HG03432 (cell line): ENCODE measurements around the gene RRBP1.

Source experiments
- ATAC-seq: cut with Tn5 transposase; IDR thresholded peaks from one replicate; pipeline ENCODE4 v1.9.1; 2021; ENCODE audit warnings: mild to moderate bottlenecking, moderate library complexity; ENCODE audit not compliant: unreplicated experiment

Gene RRBP1

DNA sequence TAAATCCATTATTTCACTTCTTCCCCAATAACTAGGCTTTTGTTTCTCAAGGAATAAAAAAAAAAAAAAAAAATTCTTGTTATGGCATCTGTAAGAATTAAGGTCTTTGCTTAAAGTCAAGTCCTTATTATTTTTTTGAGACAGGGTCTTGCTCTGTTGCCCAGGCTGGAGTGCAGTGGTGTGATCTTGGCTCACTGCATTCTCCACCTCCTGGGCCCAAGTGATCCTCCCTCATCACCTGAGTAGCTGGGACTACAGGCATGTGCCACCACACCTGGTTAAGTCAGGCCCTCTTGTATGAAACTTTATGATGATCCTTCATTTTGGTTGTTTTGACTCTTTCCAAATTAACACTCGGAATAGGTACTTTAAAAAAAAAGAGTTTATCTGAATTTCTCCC is 94.9 kb downstream of the RRBP1 start:
- no peak for ATAC-seq

DNA sequence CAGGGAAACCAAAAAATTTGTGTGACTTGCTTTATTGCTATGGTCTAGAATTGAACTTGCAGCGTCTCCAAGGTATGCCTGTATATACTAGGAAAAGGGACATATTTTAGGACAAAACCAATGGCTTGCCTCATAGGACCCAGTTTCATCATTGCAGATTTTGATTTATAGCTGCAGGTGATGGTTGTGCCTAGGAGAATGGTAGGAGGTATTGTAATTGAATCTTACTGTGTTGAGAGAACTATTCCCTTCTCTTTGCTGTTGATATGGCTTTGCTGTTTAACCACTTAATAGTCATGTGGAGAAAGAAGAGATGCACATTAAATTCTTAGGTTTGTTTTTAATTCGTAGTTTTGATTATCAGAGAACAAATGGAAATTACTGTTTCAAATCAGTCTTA is 95.8 kb downstream of the RRBP1 start:
- ATAC-seq, result no peak

DNA sequence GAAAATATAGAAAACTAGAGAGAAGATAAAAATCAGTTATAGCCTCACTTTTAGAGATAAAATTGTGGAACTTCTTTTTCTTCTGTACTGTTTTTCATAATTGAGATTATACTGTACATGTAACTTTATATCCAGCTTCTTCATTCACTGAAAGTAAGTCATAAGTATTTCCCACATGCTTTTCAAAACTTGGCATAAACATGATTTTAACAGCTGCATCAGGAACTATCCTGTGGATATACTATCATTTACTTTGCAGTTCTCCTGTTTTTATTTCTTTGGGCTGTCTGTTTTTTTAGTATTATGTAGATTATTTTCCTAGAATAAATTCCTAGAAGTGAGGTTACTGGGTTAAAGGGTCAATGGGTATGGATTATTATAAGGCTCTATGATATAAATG is 97.4 kb downstream of the RRBP1 start:
- no peak for ATAC-seq

DNA sequence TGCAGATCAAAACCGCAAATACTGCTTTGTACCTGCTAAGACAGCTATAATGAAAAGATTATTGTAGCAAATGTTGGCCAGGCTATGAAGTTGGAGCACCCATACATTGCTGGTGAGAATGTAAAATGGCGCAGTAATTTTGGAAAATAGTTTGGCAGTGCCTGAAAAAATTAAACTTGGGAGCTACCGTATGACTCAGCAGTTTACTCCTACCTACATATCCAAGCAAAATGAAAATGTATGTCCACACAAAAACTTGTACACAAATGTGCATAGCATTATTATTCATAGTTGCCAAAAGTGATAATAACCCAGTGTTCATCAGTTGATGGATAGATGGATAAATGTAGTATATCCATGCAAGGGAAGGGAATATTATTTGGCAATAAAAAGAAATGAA is 98.9 kb downstream of the RRBP1 start:
- ATAC-seq, result no peak

DNA sequence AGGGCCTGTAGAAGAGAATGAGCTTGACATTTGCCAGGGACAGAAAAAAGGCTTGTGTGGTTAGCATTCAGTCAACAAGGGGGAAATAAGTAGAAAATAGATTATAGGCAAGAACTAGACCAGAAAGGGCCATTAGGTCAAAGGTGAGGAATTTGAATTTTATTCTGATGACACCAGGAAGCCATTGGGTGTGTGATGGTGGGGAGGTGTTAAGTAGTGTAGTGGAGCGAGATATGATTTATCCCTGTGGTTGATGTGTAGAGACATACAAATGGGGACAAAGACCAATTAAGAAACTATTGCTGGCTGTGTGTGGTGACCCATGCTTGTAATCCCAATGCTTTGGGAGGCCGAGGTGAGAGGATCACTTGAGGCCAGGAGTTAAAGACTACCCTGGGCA is 101.1 kb downstream of the RRBP1 start:
- no peak for ATAC-seq

DNA sequence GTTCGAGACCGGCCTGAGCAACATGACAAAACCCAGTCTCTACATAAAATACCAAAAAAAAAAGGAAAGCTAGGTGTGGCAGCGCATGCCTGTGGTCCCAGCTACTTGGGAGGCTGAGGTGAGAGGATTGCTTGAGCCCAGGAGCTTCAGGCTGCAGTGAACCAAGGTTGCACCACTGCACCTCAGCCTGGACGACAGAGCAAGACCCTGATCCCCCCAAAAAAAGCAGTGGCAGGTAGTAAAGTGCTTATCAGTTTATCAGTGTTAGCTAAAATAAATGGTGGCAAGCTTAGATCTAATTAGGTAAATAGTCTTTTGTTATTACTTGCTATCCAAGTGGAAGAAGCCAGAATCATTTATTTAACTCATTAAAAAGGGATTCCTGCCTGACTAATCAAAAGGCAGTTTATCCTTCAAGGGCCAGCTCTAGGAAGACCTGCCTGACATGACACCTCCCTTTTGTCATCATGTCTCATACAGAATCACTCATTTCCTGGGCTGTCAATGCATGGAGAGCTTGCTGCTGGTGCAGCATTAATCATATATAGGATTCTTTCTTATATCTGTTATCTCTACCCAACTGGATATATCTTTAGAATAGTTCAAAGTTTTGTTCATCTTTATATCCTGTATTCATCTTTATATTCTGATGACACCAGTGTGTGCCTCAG is 102.5 kb downstream of the RRBP1 start:
- no peak for ATAC-seq

DNA sequence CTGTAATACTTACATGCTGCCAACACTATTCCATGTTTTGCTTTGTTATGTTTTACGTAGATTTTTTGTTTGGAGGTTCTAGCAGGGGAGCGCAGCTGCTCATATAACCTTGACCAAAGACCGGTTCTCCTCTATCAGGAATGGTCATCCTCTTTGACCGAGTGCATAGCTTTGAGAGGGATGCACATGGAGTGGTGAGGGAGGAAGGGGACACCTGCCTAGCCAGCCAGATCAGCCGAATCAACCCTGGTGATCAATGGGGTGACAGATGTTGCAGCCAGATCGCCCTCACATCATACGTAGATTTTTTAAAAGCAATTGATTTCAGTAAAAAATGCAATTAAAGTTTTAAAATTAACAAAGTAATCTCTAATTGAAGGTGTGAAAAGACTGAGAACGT is 105.8 kb downstream of the RRBP1 start:
- ATAC-seq, result no peak

DNA sequence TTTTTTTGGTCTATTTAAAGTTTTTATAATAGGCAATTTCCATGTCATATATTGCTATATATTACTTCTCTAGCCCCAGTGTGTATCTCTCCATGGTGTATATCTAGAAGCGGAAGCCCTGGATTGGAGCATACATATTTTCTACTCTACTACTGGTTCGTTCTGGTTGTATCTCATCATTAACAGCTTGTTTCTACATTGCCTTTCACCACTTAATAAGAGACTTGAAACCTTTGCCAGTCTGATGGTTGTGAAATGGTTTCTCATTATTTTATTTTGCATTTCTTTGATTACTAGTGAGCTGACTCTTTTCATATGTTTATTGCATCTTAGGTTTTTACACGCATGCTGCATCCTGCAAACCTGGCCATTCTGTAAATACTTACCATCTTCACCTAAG is 108.6 kb downstream of the RRBP1 start:
- ATAC-seq, result no peak

DNA sequence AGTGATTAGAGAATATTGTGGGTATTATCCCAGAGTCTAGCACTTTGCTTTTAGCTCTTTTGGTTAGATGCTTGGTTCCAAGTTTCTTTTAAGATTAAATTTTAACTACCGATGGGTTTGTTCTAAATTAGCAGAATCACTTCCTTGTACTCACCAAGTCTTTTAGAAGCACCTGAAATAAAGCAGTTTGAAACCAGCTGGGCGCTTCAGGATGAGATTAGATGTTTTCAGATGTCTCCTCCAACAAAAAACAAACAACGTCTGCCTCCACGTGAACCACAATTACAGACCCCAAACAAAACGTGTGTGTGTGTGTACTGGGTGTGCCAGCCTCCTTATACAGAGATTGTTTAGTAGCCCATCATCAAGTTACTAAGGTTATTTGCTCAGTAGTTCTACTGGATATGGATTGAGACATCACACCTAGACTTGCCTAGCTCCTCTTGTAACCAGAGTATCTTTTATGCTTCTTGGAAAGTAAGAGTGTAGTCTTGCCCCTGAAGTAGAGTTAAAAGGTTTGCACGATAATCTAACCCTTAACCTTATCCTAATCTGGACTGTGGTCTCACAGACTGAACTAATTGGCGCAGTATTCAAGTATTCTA is 109.9 kb downstream of the RRBP1 start:
- ATAC-seq, result no peak

DNA sequence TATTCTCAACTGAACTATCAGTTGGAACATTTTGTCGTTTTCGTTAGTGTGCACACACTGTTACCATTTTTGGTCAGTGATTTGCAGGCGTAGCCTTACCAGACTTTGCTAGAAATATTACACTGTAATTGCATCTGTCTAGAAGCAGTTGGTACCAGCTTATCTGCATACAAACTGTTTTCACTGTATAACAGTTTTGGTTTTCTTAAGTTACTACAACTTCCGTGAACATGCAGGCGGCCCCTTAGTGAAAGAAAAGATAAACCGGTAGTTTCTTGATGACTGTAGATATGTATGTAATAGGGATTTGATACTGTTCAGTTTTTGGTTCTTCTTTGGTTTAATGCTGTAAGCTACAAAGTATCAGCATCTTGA is 110.9 kb downstream of the RRBP1 start:
- ATAC-seq, result no peak

DNA sequence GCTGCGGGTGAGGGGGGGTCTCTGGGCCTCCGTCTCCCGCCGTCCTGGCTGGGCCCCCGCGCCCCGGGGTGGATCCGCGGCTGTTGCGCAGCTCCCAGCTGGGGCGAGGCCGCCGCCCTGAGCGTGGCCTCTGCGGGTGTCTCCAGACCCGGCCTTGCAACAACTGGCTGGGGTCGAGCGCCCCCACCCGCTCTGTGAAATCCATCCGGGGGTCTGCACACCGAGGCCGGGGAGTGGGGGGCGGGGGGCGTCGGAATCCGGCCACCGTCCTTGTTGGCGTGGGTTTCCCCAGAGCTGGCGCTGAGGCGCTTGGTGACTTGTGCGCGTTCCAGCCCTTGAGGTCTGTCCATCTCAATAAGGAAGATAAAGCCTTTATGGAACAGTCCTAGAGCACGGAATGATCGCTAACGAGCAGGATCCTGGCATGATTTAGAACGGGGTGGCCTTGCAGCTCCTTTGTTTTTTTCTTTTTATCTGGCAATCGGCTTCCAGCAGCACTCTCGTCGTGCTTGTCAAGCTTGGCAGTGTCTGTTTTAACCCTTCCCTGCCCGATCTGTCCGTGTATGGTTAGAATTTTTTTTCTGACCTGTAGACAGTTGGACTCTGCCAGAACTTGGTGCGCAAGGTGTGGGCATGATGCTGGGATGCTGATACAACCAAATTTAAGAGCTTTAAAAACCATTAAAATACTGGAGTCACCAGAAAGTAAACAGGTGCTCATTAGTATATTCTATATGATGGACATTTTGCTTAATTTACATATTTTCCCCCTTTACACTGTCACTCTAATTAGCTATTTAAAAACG is 111.5 kb downstream of the RRBP1 start:
- peak; percentile 41 for ATAC-seq

DNA sequence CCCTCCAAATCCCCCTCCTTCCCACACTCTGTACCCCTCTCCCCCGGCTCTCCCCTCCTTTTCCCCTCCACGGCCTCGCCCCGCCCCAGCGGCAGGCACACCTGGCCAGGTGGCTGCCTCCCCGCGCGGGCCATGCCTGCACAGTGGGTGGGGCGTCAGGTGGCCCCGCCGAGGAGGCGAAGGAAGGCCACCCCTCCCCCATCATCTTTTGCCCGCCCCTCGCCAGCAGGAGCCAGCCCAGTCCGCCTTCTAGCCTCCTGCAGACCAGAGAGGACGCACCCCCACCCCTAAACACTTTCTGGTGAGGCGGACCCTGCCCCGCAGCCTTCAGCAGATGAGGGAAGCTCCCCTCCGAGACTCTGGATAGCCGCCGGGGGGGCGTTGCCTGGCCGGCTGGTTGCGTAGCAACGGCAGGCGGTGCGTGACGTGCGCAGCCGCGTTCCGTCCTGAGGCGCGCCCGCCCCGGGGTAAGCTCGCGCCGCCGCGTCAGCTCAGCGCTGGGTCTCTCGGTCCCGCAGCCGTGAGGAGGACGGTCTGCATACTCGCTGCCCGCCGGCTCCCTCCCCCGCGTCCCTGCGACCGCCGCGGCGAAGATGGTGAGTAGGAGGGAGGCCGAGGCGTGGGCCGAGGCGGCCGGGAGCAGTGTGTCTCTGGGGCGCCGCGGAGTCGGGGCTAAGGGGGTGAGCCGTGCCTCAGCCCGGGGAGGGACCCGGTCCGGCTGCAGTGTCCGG is 112.3 kb downstream of the RRBP1 start, which contains the start of gene DSTN:
Gene DSTN, plus strand, starts transcription at position 460 of the 731 bp plus-strand sequence. Its CDS starts 134 bp downstream, at position 594.
- peak; percentile 96 for ATAC-seq

DNA sequence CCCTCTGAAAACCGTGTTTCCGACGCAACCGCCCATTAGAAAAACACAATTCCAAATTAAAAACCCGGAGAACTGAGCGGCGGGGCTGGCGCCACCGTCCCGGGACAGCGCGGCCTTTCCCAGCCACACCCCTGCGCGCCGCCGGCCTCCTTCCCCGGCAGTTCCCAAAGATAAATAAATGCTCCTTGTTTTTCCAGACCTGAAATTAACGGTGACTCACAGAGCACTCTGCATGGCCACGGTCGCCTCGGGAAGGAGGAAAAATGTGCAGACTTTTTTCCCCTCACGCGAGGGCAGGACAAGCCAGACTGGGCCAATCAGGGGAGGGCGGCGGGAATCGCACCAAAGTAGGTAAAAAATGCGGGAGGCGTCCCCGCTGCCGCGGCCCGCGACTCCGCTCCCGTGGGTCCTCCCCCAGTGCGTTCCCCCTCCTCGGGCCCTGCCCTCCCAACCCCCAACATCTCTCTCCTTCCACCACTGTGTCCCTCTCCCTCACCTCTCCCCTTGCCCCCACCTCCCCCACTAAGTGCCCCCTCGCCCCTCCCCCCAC is 113.0 kb downstream of the RRBP1 start:
- ATAC-seq, result no peak

DNA sequence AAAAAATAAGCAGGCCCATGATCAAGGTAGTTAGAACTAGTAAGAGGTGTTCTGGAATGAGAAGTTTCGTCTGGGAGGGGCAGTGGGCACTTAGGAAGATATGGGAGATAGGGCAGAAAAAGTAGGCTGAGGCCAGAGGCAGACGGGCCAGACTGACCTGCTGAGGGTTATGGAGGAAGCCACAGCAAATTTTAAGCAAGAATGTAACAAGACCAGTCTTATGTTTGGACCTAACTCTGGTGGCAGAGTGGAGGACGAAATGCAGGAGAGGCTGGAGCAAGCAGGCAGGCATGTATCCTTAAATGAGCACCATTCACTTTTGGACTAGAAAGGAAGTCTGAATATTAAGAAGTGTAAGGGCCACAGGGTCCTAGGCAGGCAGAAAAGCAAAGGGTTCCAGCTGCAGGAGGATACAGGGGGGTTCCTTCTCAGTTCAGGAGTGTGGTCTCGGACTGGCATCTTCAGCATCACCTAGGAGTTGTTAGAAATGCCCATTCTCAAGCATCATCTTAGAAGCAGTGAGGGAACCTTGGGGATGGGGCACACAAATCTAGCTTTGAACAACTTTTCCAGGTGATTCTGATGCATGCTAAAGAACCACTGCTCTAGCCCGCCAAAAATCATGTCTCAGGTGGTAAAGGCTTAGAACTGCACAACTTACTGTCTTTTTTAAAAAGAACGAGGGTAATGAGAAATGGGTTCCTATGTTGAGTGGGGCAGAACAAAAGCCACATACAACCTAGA is 113.8 kb downstream of the RRBP1 start:
- ATAC-seq, result no peak

DNA sequence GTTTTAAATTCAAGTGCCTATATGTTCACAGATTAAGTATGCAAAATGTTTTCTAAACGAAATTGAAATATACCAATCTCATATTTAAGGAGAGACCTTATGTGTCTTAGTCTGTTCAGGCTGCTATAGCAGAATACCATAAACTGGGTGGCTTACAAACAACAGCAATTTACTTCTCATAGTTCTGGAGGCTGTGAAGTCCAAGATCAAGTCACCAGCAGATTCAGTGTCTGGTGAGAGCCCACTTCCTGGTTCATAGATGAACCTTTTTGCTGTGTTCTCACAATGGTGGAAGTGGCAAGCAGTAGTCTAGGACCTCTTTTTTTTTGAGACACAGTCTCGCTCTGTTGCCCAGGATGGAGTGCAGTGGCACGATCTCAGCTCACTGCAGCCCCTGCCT is 115.7 kb downstream of the RRBP1 start:
- ATAC-seq, result no peak

DNA sequence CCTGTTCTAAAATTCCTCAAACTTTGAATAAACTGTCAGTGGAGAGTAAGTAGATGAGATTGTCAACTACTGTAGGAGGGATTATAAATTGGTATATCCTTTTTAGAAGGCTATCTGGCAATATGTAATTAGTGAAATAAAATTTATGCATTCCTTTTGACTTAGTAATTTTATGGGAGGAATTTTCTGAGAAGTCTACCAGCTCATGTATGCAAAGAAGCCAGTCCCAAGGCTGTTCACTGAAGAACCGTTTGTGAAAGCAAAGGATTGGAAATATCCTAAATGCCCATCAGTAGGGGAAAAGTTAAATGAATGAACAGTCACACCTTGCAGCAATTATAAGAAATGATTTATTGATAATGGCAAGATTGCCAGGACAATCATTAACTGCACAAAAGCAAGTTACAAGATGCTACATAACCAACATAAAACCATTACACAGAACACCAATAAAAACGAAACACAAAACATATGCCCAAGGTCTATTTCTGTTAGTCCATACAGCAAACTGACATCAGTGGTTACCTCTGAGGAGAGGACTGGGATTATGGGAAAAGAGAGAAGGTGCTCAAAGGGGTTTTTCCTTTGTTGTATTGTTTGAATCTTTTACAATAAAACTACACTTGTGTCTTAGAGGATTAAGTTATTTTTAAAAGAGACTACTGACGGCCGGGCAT is 116.7 kb downstream of the RRBP1 start:
- no peak for ATAC-seq
